ENCODE results near the gene ASRGL1. TPM values are rescaled to one million over a fixed set of nuclear protein-coding genes. Genes with fewer than 3 reads are reported as not detected.

ASRGL1 gene
- total and polyA plus RNA-seq, 2 of the 13 experiments (the other 11 are each of a cell fraction or from before 2014, with no cell fraction given), result 50.8 to 97.5 TPM

DNA sequence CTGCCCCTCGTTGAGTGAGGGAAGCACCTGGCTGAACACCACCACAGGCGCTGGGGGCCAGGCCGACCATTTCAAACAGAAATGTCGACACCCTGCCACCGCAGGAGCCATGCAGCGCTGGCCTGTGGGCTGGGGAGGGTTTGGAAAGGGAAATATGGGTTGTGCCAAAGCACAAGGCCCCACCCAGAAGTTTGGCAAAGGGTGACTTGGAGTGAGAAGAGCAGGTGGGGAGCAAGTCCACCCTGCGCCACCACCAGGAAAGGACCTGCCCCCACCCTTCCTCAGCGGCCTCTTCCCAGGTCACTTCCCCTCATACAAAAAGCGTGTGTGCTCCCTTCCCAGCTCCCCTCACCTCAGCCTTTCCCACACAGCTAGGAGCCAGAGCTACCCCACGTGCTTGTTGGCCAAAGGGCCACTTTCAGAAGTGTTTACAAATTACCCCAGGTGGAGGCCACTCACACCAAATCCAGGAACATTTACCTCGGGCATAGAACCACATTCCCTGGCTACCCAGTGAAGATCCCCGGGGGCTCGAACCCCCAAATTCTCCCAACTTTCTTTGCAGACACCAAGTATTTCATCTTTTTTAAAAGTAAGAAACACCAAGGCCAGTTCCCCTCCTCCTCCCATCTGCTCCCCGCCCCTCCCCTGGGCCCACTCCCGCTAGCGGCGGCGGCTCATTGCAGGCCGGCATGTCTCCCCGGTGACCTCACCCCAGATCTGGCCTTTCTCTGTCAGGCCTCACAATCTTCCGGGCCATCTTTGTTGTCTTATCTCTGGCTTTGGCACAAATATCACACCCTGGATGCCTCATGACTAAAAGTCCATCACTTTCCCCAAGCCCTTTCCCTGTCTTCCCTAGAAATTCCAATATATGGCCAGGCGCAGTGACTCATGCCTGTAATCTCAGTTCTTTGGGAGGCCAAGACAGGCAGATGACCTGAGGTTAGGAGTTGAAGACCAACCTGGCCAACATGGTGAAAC is 61.1 kb downstream of the ASRGL1 start (continued):
- TF ChIP-seq ZNF367 (CRISPR knock-in tag; IDR thresholded peaks at IDR 0.05; ENCODE audit: borderline replicate concordance) (no peak), HOXA5 (CRISPR knock-in tag; IDR thresholded peaks at IDR 0.05) (0 out of 2 replicates have a peak, but pooled peaks have one; percentile 23), MIER3 (CRISPR knock-in tag; IDR thresholded peaks at IDR 0.05; ENCODE audit: borderline replicate concordance) (no peak), NKX3-1 (CRISPR knock-in tag; IDR thresholded peaks at IDR 0.05) (0 out of 2 replicates have a peak, but pooled peaks have one; percentile 59), SMYD3 (CRISPR knock-in tag; IDR thresholded peaks at IDR 0.05) (no peak), NONO (IDR thresholded peaks at IDR 0.05) (no peak), NONO (CRISPR knock-in tag; conservative IDR thresholded peaks at IDR 0.05) (no peak), NFIC (IDR thresholded peaks at IDR 0.05; ENCODE audit: low read length) (no peak), ZFY (CRISPR knock-in tag; IDR thresholded peaks at IDR 0.05) (peak; percentile 48), HOXD1 (CRISPR knock-in tag; IDR thresholded peaks at IDR 0.05) (no peak), TEAD3 (CRISPR knock-in tag; optimal IDR thresholded peaks at IDR 0.05; ENCODE audit: borderline replicate concordance) (no peak), GZF1 (CRISPR knock-in tag; IDR thresholded peaks at IDR 0.05) (no peak), KLF12 (CRISPR knock-in tag; IDR thresholded peaks at IDR 0.05; ENCODE audit: borderline replicate concordance) (0 out of 2 replicates have a peak, but pooled peaks have one; percentile 71), ZNF543 (CRISPR knock-in tag; IDR thresholded peaks at IDR 0.05) (no peak), PHF5A (CRISPR knock-in tag; IDR thresholded peaks at IDR 0.05; ENCODE audit: low read depth, unreplicated experiment) (no peak), THYN1 (CRISPR knock-in tag; IDR thresholded peaks at IDR 0.05; ENCODE audit: borderline replicate concordance, low read depth) (no peak), ISL2 (CRISPR knock-in tag; IDR thresholded peaks at IDR 0.05) (no peak), SALL1 (CRISPR knock-in tag; IDR thresholded peaks at IDR 0.05) (no peak; the same call in none of the 2 replicates), MAZ (IDR thresholded peaks at IDR 0.05; ENCODE audit: borderline replicate concordance, low read depth, low read length) (no peak), MAZ (CRISPR knock-in tag; IDR thresholded peaks at IDR 0.05; ENCODE audit: low read depth) (0 out of 2 replicates have a peak, but pooled peaks have one; percentile 32), MATR3 (CRISPR knock-in tag; IDR thresholded peaks at IDR 0.05) (no peak), TGIF2 (CRISPR knock-in tag; IDR thresholded peaks at IDR 0.05) (no peak), ZNF605 (CRISPR knock-in tag; IDR thresholded peaks at IDR 0.05) (no peak), SALL2 (CRISPR knock-in tag; IDR thresholded peaks at IDR 0.05) (0 out of 2 replicates have a peak, but pooled peaks have one; percentile 33), ZNF138 (CRISPR knock-in tag; IDR thresholded peaks at IDR 0.05; ENCODE audit: low read depth) (no peak), ZNF747 (CRISPR knock-in tag; IDR thresholded peaks at IDR 0.05; ENCODE audit: borderline replicate concordance) (no peak), FIP1L1 (IDR thresholded peaks at IDR 0.05; ENCODE audit: borderline replicate concordance, insufficient read depth, low read depth, low read length) (no peak), ZBTB21 (CRISPR knock-in tag; IDR thresholded peaks at IDR 0.05) (no peak)
- TF ChIP-seq, protein P1, sequence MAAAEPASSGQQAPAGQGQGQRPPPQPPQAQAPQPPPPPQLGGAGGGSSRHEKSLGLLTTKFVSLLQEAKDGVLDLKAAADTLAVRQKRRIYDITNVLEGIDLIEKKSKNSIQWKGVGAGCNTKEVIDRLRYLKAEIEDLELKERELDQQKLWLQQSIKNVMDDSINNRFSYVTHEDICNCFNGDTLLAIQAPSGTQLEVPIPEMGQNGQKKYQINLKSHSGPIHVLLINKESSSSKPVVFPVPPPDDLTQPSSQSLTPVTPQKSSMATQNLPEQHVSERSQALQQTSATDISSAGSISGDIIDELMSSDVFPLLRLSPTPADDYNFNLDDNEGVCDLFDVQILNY (CRISPR knock-in tag; conservative IDR thresholded peaks at IDR 0.05), result no peak
- TF ChIP-seq, protein P2, sequence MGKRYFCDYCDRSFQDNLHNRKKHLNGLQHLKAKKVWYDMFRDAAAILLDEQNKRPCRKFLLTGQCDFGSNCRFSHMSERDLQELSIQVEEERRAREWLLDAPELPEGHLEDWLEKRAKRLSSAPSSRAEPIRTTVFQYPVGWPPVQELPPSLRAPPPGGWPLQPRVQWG (CRISPR knock-in tag; IDR thresholded peaks at IDR 0.05; ENCODE audit: borderline replicate concordance, low read depth), result no peak
- TF ChIP-seq, protein P3, sequence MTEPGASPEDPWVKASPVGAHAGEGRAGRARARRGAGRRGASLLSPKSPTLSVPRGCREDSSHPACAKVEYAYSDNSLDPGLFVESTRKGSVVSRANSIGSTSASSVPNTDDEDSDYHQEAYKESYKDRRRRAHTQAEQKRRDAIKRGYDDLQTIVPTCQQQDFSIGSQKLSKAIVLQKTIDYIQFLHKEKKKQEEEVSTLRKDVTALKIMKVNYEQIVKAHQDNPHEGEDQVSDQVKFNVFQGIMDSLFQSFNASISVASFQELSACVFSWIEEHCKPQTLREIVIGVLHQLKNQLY (CRISPR knock-in tag; IDR thresholded peaks at IDR 0.05), result no peak

Data from HepG2 (cell line).